Kidney (tissue), 14 donors: Measurements from ENCODE around the gene LRTM2. TPM values are rescaled to one million over a fixed set of nuclear protein-coding genes. Genes with fewer than 3 reads are reported as not detected.
A peak's percentile ranks its signal among the peaks of the same experiment; 100 is the strongest.

ENCODE experiments used
- DNase-seq, 5 donors: peaks; one replicate each; pipeline ENCODE4 v3.0.0-alpha.2; 2013 to 2020
- FAIRE-seq: peaks from 2 replicates; lab custom pipeline; 2012; peaks lifted over from hg19 to GRCh38; lab: Jason Lieb, UNC
- H3K27ac ChIP-seq, 2 donors: one replicate each; pipeline ENCODE4 v1.7.0; 2013; ENCODE audit warnings: low read depth in 2 of 2, low read length in 2 of 2, inconsistent platforms in 1 of 2
- H3K27me3 ChIP-seq: one replicate; pipeline ENCODE4 v1.7.1; 2013; ENCODE audit warnings: low read length, inconsistent platforms; ENCODE audit not compliant: control insufficient read depth, insufficient read depth
- H3K36me3 ChIP-seq, 3 donors: one replicate each; pipeline versions ENCODE4 v1.7.0 to v1.7.1; 2013; ENCODE audit warnings: low read length in 3 of 3, control low read depth in 1 of 3, inconsistent platforms in 1 of 3; ENCODE audit not compliant: insufficient read depth in 3 of 3, control insufficient read depth in 2 of 3
- H3K4me1 ChIP-seq, 3 donors: one replicate each; pipeline versions ENCODE4 v1.7.0 to v1.7.1; 2013; ENCODE audit warnings: low read length in 3 of 3, inconsistent platforms in 1 of 3, low read depth in 1 of 3; ENCODE audit not compliant: control insufficient read depth in 2 of 3, insufficient read depth in 2 of 3
- H3K4me3 ChIP-seq, 3 donors: one replicate each; pipeline versions ENCODE4 v1.7.0 to v1.8.1; 2013; ENCODE audit warnings: low read length in 3 of 3, control low read depth in 1 of 3, inconsistent platforms in 1 of 3
- H3K9ac ChIP-seq, 3 donors: one replicate each; pipeline versions ENCODE4 v1.7.0 to v1.7.1; 2013; ENCODE audit warnings: low read length in 3 of 3, control low read depth in 1 of 3, inconsistent platforms in 1 of 3
- H3K9me3 ChIP-seq, 3 donors: one replicate each; pipeline versions ENCODE4 v1.7.0 to v1.7.1; 2013; ENCODE audit warnings: low read length in 3 of 3, control low read depth in 1 of 3, inconsistent platforms in 1 of 3; ENCODE audit not compliant: control insufficient read depth in 2 of 3, insufficient read depth in 1 of 3
- intact Hi-C: fragments of 100-400 bp; cut with DNase I; formaldehyde crosslinking; loops from one replicate; pipeline ENCODE4 v1.11.1; 2022
- polyA plus RNA-seq: library from polyadenylated mRNA; stranded (reverse); fragments of 350-450 nt; fragmentation: Illumina TruSeq; extraction: RNeasy Lipid Tissue Mini Kit (QIAGEN cat#74804); gene quantifications from one replicate; pipeline ENCODE4 v1.2.3, GENCODE V29; 2014; ENCODE audit warnings: low read depth, low replicate concordance; ENCODE audit not compliant: insufficient read depth
- total RNA-seq: library from RNA; stranded (reverse); fragmentation: NEBNext Ultra II Directional; extraction: Animal tissue kit (Norgen Biotek cat#: 25700); gene quantifications from one replicate; pipeline ENCODE4 v1.2.1, GENCODE V29; 2021
- TF ChIP-seq, protein P1 (sequence below): IDR thresholded peaks from 3 replicates; pipeline ENCODE4 v1.5.1; 2012; ENCODE audit warnings: mild to moderate bottlenecking, moderate library complexity, borderline replicate concordance; ENCODE audit not compliant: insufficient read depth; ENCODE audit errors: extremely low read depth
- donor health status: control.
- donor health status: control.
- donor health status: control.
- donor health status: control.
- donor health status: control.
- donor health status: DM: yes; HTN: yes; CAD: no.
- donor health status: Normal renal cell carcinoma (clear cell type).

Gene LRTM2
- total and polyA plus RNA-seq, 2 donors from 2014 or later = not detected

DNA sequence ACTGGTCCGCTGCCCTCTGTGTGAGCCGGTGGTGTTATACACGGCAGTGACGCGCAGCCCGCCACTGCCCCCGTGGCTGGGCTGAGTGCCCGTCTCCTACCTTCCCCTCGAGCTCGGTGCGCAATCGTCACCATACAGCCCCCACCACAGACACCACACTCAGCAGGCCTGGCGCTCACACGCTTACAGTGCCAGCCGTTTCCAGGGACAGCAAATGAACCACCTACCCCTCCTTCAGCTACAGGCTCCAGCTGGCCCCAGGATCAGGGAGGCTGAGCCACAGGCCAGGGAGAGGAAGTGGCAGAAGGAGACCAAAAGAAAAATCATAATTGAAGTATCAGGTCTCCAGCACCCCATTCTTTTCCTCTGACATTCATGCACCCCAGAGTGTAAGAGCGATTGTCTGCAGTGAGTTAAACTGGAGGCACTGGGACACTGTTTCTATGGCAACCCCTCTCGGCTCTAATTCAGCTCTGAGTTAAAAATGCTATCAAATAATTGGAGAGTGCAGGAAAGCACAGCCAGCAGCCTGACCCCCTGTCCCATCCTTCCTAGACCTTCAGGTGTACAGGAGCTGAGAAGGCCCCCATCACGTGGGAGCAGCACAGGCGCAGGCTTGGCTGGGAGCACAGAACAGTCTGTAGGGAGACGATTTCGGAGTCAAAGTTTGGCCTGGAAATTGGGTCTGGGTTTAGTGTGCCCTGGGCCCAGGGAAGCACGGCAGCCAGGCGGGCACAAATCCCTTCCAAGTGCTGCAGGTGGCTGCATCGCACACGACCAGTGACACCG lies 18.0 kb downstream of the LRTM2 start:
- no peak for FAIRE-seq
- H3K4me3 ChIP-seq = no peak overlapping the region
- no peak overlapping the region for H3K27ac ChIP-seq
- TF ChIP-seq, protein P1, sequence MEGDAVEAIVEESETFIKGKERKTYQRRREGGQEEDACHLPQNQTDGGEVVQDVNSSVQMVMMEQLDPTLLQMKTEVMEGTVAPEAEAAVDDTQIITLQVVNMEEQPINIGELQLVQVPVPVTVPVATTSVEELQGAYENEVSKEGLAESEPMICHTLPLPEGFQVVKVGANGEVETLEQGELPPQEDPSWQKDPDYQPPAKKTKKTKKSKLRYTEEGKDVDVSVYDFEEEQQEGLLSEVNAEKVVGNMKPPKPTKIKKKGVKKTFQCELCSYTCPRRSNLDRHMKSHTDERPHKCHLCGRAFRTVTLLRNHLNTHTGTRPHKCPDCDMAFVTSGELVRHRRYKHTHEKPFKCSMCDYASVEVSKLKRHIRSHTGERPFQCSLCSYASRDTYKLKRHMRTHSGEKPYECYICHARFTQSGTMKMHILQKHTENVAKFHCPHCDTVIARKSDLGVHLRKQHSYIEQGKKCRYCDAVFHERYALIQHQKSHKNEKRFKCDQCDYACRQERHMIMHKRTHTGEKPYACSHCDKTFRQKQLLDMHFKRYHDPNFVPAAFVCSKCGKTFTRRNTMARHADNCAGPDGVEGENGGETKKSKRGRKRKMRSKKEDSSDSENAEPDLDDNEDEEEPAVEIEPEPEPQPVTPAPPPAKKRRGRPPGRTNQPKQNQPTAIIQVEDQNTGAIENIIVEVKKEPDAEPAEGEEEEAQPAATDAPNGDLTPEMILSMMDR = no peak
- no peaks in the 10 kb centered on the region for H3K27me3 ChIP-seq
- peak in 2 of 5 donors; percentile 37 to 60 for DNase-seq
- H3K4me1 ChIP-seq = no peaks in the 10 kb centered on the region
- H3K9me3 ChIP-seq = no peaks in the 10 kb centered on the region
- intact Hi-C loops = no loop called here
- H3K36me3 ChIP-seq = no peaks in the 10 kb centered on the region
- H3K9ac ChIP-seq = no peak overlapping the region

DNA sequence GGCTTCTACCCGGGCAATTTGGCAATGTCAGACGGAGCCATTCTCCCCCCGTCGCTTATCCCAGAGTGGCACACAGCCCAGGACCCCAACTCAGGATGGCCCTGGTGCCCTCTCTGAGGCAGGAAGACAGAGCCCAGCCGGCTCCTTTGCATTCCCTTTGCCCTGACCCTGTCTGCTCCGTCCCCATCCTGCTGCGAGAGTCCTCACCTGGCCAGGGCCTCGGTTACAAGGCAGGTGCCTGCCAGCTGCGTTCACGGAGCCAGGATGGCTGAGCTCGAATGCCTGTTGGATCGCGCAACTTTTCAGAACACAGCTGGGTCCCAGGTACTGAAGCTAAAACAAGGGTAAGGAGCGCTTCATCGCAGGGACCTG lies 18.6 kb downstream of the LRTM2 start:
- TF ChIP-seq, protein P1 = no peak
- no peak overlapping the region for H3K27ac ChIP-seq
- no peak overlapping the region for H3K4me3 ChIP-seq
- no peaks in the 10 kb centered on the region for H3K36me3 ChIP-seq
- DNase-seq (peak in 2 of 5 donors; percentile 43 to 55), FAIRE-seq (no peak)
- no peak overlapping the region for H3K9ac ChIP-seq
- intact Hi-C loops = no loop called here
- no peaks in the 10 kb centered on the region for H3K27me3 ChIP-seq
- no peaks in the 10 kb centered on the region for H3K4me1 ChIP-seq
- H3K9me3 ChIP-seq = no peaks in the 10 kb centered on the region

- Histone ChIP-seq H3K27ac (no peak overlapping the region), H3K27me3 (no peaks in the 10 kb centered on the region), H3K4me3 (no peak overlapping the region), H3K4me1 (no peaks in the 10 kb centered on the region), H3K36me3 (no peaks in the 10 kb centered on the region), H3K9ac (no peak overlapping the region), H3K9me3 (no peaks in the 10 kb centered on the region)
- intact Hi-C loops = no loop called here
- no peak for FAIRE-seq
- DNase-seq = peak in 2 of 5 donors; percentile 27 to 36
- TF ChIP-seq, protein P1 = no peak
These were observed 19.1 kb downstream of the LRTM2 start for GRCh38 chr12:1839464-1839863.
